SW 1271 (cell line): ENCODE measurements around the gene LRRC10B.
"Not testable (repeated sequence)": the region's sequence is repeated elsewhere in the genome, so short reads cannot be mapped to it uniquely, and the experiment has no call there.

ENCODE experiments used
- DNase-seq, 2 experiments: peaks; one replicate each; lab custom pipeline; 2025; lab: John Stamatoyannopoulos, UW

The LRRC10B gene

GRCh38 chr11:61507962-61508861 lies at the start of gene LRRC10B:
Gene LRRC10B, plus strand, starts transcription at chr11:61508749. Its CDS starts 250 bp downstream, at chr11:61508999.
- DNase-seq: peak; percentile 38 to 49

- no peak for DNase-seq
These were observed 48.1 kb upstream of the LRRC10B start for GRCh38 chr11:61460474-61460881.

GRCh38 chr11:61460986-61461385 lies 47.6 kb upstream of the LRRC10B start:
- no peak for DNase-seq

- not testable (repeated sequence) for DNase-seq
These were observed 40.9 kb upstream of the LRRC10B start for GRCh38 chr11:61467602-61468001.

- DNase-seq: no peak
These were observed 40.5 kb upstream of the LRRC10B start for GRCh38 chr11:61468002-61468401.

- DNase-seq: no peak
These were observed 36.3 kb upstream of the LRRC10B start for GRCh38 chr11:61472282-61472681.

GRCh38 chr11:61472868-61473267 lies 35.7 kb upstream of the LRRC10B start:
- DNase-seq: no peak

- no peak for DNase-seq
These were observed 35.1 kb upstream of the LRRC10B start for GRCh38 chr11:61473370-61474012.

- no peak for DNase-seq
These were observed 34.4 kb upstream of the LRRC10B start for GRCh38 chr11:61474013-61474643.

GRCh38 chr11:61475433-61475832 lies 33.1 kb upstream of the LRRC10B start:
- no peak for DNase-seq

GRCh38 chr11:61476371-61476770 lies 32.2 kb upstream of the LRRC10B start:
- no peak for DNase-seq

- no peak for DNase-seq
These were observed 31.4 kb upstream of the LRRC10B start for GRCh38 chr11:61477126-61477525.

GRCh38 chr11:61477727-61478148 lies 30.8 kb upstream of the LRRC10B start:
- DNase-seq: no peak

GRCh38 chr11:61479360-61480058 lies 29.0 kb upstream of the LRRC10B start:
- not testable (repeated sequence) for DNase-seq

- DNase-seq: no peak
These were observed 28.1 kb upstream of the LRRC10B start for GRCh38 chr11:61480261-61480993.

- no peak for DNase-seq
These were observed 27.6 kb upstream of the LRRC10B start for GRCh38 chr11:61480994-61481335.

- no peak for DNase-seq
These were observed 26.7 kb upstream of the LRRC10B start for GRCh38 chr11:61481806-61482205.

GRCh38 chr11:61482513-61482912 lies 26.0 kb upstream of the LRRC10B start:
- DNase-seq: no peak

- no peak for DNase-seq
These were observed 24.0 kb upstream of the LRRC10B start for GRCh38 chr11:61484541-61484940.

- DNase-seq: no peak
These were observed 23.5 kb upstream of the LRRC10B start for GRCh38 chr11:61485080-61485479.

GRCh38 chr11:61486011-61486620 lies 22.4 kb upstream of the LRRC10B start:
- no peak for DNase-seq
